Astrocyte (in vitro differentiated cells and primary cell): ENCODE data around the gene CERK. TPM values are rescaled to one million over a fixed set of nuclear protein-coding genes. Genes with fewer than 3 reads are reported as not detected.

Source experiments
- DNase-seq: peaks from one replicate; pipeline ENCODE4 v3.0.0-alpha.2; 2010; ENCODE audit warnings: low read depth
- FAIRE-seq: peaks from 2 replicates; lab custom pipeline; 2011; peaks lifted over from hg19 to GRCh38; lab: Jason Lieb, UNC
- H2AFZ ChIP-seq: 2 replicates; pipeline ENCODE4 v1.6.0; 2012; ENCODE audit warnings: low read depth, low read length, inconsistent platforms
- H3K27ac ChIP-seq: 2 replicates; pipeline ENCODE4 v1.5.1; 2011; ENCODE audit warnings: low read depth, low read length, inconsistent platforms
- H3K27me3 ChIP-seq: 2 replicates; pipeline ENCODE4 v1.6.0; 2011; ENCODE audit warnings: low read length, inconsistent platforms; ENCODE audit not compliant: insufficient read depth
- H3K36me3 ChIP-seq: 2 replicates; pipeline ENCODE4 v1.5.1; 2011; ENCODE audit warnings: low read length, inconsistent platforms; ENCODE audit not compliant: insufficient read depth
- H3K4me1 ChIP-seq: 2 replicates; pipeline ENCODE4 v1.5.1; 2011; ENCODE audit warnings: low read length, inconsistent platforms; ENCODE audit not compliant: insufficient read depth
- H3K4me2 ChIP-seq: 2 replicates; pipeline ENCODE4 v1.6.0; 2012; ENCODE audit warnings: low read length, inconsistent platforms
- H3K4me3 ChIP-seq: 2 replicates; pipeline ENCODE4 v1.5.1; 2011; ENCODE audit warnings: low read depth, mild to moderate bottlenecking, low read length, inconsistent platforms; ENCODE audit not compliant: insufficient read depth
- H3K79me2 ChIP-seq: 2 replicates; pipeline ENCODE4 v1.6.0; 2012; ENCODE audit warnings: mild to moderate bottlenecking, low read length, inconsistent platforms; ENCODE audit not compliant: insufficient read depth
- H3K9ac ChIP-seq: 2 replicates; pipeline ENCODE4 v1.6.0; 2012; ENCODE audit warnings: mild to moderate bottlenecking, low read length, inconsistent platforms
- H3K9me3 ChIP-seq: 2 replicates; pipeline ENCODE4 v1.5.1; 2012; ENCODE audit warnings: low read depth, mild to moderate bottlenecking, low read length, inconsistent platforms; ENCODE audit not compliant: insufficient read depth
- H4K20me1 ChIP-seq: 2 replicates; pipeline ENCODE4 v1.6.0; 2012; ENCODE audit warnings: low read length, inconsistent platforms; ENCODE audit not compliant: insufficient read depth
- H3K27ac Mint-ChIP-seq: one replicate; pipeline ENCODE4 v1.8.0; 2021; ENCODE audit warnings: mild to moderate bottlenecking, mixed read lengths; ENCODE audit not compliant: unreplicated experiment
- H3K27me3 Mint-ChIP-seq: one replicate; pipeline ENCODE4 v1.8.0; 2021; ENCODE audit warnings: low read depth, mixed read lengths; ENCODE audit not compliant: unreplicated experiment
- H3K36me3 Mint-ChIP-seq: one replicate; pipeline ENCODE4 v1.8.0; 2021; ENCODE audit warnings: low read depth, mixed read lengths; ENCODE audit not compliant: unreplicated experiment
- H3K4me1 Mint-ChIP-seq: one replicate; pipeline ENCODE4 v1.8.0; 2021; ENCODE audit warnings: low read depth, mixed read lengths; ENCODE audit not compliant: unreplicated experiment
- H3K4me3 Mint-ChIP-seq: one replicate; pipeline ENCODE4 v1.8.0; 2021; ENCODE audit warnings: mild to moderate bottlenecking, moderate library complexity, mixed read lengths; ENCODE audit not compliant: unreplicated experiment
- H3K9me3 Mint-ChIP-seq: one replicate; pipeline ENCODE4 v1.8.0; 2021; ENCODE audit warnings: mild to moderate bottlenecking, mixed read lengths; ENCODE audit not compliant: unreplicated experiment
- EZH2 ChIP-seq: IDR thresholded peaks from 2 replicates; pipeline ENCODE4 v1.6.1; 2012; ENCODE audit warnings: mild to moderate bottlenecking, low read length, inconsistent platforms; ENCODE audit not compliant: insufficient read depth
- total RNA-seq: library from RNA; stranded (reverse); gene quantifications from 2 replicates; pipeline ENCODE4 v1.2.1, GENCODE V29; 2021
- TF ChIP-seq, protein P1 (sequence below): IDR thresholded peaks from 2 replicates; pipeline ENCODE4 v1.5.1; 2011; ENCODE audit warnings: low read depth, mild to moderate bottlenecking, inconsistent platforms, low read length, moderate library complexity; ENCODE audit not compliant: insufficient read depth

CERK gene
- total RNA-seq, 1 donor from 2014 or later = 23.2 TPM

DNA sequence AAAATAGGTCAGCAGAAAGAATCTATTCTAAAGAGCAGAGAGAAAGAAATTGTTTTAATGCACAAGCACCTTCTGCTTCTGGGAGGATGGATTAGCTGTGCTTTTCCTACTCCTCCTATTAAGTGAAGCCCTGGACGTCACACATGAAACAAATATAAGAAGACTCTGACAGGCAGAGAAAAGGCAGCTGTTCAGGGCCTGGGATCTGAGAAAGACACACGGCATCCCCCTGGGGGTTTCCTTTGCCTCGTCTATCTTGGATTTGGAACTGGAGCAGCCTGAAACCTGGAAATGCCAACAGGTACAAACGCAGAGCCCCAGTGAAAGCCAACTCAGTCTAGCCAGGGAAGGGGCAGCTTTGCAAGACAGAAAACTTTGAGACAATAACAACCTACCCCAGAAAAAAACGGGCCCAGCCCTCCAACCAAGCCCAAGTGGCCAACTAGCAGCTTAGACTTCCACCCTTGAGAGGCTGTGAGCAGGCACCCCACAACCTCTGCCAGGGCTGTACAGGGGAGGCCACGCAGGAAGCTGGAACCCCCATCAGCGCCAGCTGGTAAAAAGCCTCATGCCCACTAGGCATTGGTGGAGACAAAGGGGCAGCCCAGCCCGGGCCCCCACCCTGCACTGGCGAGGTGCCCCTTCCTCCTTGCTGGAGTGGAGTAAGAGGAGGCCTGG, 7.3 kb downstream of the CERK start:
- no peaks in the 10 kb centered on the region for H3K36me3 Mint-ChIP-seq
- no peaks in the 10 kb centered on the region for H3K9me3 Mint-ChIP-seq
- Histone ChIP-seq H3K4me1 (peaks cover 14% of the 10 kb centered on the region), H3K9ac (no peak overlapping the region), H2AFZ (no peak overlapping the region), H3K79me2 (peaks cover 91% of the 10 kb centered on the region), H3K27me3 (no peaks in the 10 kb centered on the region), H3K27ac (no peak overlapping the region), H3K36me3 (no peaks in the 10 kb centered on the region), H3K4me3 (no peak overlapping the region), H4K20me1 (peaks cover 87% of the 10 kb centered on the region), H3K4me2 (no peak overlapping the region), H3K9me3 (no peaks in the 10 kb centered on the region)
- no peak overlapping the region for H3K4me3 Mint-ChIP-seq
- peaks cover 9% of the 10 kb centered on the region for H3K4me1 Mint-ChIP-seq
- FAIRE-seq (no peak), DNase-seq (no peak)
- H3K27ac Mint-ChIP-seq = no peak overlapping the region
- no peaks in the 10 kb centered on the region for H3K27me3 Mint-ChIP-seq
- TF ChIP-seq, protein P1, sequence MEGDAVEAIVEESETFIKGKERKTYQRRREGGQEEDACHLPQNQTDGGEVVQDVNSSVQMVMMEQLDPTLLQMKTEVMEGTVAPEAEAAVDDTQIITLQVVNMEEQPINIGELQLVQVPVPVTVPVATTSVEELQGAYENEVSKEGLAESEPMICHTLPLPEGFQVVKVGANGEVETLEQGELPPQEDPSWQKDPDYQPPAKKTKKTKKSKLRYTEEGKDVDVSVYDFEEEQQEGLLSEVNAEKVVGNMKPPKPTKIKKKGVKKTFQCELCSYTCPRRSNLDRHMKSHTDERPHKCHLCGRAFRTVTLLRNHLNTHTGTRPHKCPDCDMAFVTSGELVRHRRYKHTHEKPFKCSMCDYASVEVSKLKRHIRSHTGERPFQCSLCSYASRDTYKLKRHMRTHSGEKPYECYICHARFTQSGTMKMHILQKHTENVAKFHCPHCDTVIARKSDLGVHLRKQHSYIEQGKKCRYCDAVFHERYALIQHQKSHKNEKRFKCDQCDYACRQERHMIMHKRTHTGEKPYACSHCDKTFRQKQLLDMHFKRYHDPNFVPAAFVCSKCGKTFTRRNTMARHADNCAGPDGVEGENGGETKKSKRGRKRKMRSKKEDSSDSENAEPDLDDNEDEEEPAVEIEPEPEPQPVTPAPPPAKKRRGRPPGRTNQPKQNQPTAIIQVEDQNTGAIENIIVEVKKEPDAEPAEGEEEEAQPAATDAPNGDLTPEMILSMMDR = no peak
- no peak for TF ChIP-seq EZH2

DNA sequence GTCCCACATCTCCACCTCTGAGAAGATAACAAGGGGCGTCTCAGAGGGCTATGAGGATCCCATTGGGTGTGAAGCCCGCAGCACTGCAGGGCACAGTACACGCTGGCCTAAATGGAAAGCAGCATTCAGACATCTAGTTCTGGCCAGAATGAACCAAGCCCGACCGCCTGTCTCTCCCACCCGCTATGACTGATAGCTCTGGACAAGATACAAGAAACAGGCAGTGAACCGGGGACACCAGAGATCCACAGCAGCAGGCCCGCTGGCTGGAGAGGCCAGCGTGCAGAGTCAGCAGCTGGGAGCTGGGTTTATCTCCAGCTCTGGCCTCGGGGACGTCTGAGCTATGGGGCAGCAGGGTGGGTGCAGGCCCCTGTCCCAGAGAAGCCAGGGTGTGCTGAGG, 9.6 kb downstream of the CERK start:
- TF ChIP-seq, protein P1 = no peak
- TF ChIP-seq EZH2 = no peak
- peaks cover 9% of the 10 kb centered on the region for H3K4me1 Mint-ChIP-seq
- H3K79me2 ChIP-seq = peaks cover 91% of the 10 kb centered on the region
- no peaks in the 10 kb centered on the region for H3K36me3 ChIP-seq
- no peak overlapping the region for H3K27ac Mint-ChIP-seq
- H3K9ac ChIP-seq = no peak overlapping the region
- no peak overlapping the region for H3K4me3 Mint-ChIP-seq
- H3K27ac ChIP-seq = no peak overlapping the region
- no peaks in the 10 kb centered on the region for H3K27me3 Mint-ChIP-seq
- no peak overlapping the region for H3K4me3 ChIP-seq
- H3K9me3 Mint-ChIP-seq = no peaks in the 10 kb centered on the region
- no peaks in the 10 kb centered on the region for H3K27me3 ChIP-seq
- H3K9me3 ChIP-seq = no peaks in the 10 kb centered on the region
- no peak overlapping the region for H2AFZ ChIP-seq
- H3K4me1 ChIP-seq = no peaks in the 10 kb centered on the region
- H3K36me3 Mint-ChIP-seq = peaks cover 2% of the 10 kb centered on the region
- DNase-seq (no peak), FAIRE-seq (no peak)
- no peak overlapping the region for H3K4me2 ChIP-seq
- peaks cover 85% of the 10 kb centered on the region for H4K20me1 ChIP-seq

DNA sequence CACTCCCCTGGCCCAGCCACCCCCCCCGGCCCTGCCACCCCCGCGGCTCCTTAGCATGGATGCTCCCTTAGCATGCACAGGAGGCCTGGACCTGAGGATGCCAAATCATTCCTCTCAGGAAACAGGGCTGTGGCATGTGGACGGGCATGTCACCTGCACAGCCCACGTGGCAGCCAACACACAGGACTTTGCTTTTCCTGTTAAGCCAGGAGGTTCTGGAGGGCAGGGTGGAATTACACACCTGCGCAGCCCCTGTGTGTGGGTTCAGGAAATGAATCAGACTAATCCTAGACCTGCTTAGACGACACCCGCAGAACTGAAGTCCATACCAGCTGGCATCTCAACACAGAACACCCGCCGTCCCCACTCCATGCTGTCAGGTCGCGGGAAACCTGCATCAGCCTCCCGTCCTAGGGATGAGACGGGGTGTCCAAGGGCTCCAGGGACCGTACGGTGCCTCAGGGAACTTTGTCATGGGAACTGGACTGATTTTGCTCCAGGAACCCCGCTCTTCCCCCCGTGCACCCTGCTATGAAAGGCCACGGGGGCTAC, 10.2 kb downstream of the CERK start:
- no peak for FAIRE-seq
- no peak for DNase-seq
- Histone ChIP-seq H3K4me2 (no peak overlapping the region), H3K79me2 (peaks cover 88% of the 10 kb centered on the region), H4K20me1 (peaks cover 88% of the 10 kb centered on the region), H3K27me3 (no peaks in the 10 kb centered on the region), H2AFZ (no peak overlapping the region), H3K4me1 (no peaks in the 10 kb centered on the region), H3K27ac (no peak overlapping the region), H3K36me3 (no peaks in the 10 kb centered on the region), H3K9ac (no peak overlapping the region), H3K9me3 (no peaks in the 10 kb centered on the region), H3K4me3 (no peak overlapping the region)
- H3K9me3 Mint-ChIP-seq = no peaks in the 10 kb centered on the region
- H3K27me3 Mint-ChIP-seq = no peaks in the 10 kb centered on the region
- TF ChIP-seq, protein P1 = no peak
- no peak for TF ChIP-seq EZH2
- peaks cover 2% of the 10 kb centered on the region for H3K36me3 Mint-ChIP-seq
- H3K4me1 Mint-ChIP-seq = peaks cover 9% of the 10 kb centered on the region
- no peak overlapping the region for H3K27ac Mint-ChIP-seq
- H3K4me3 Mint-ChIP-seq = no peak overlapping the region
